ENCODE measurements around the gene PDZD4.
"Not testable (repeated sequence)": the region's sequence is repeated elsewhere in the genome, so short reads cannot be mapped to it uniquely, and the experiment has no call there.

Gene PDZD4

GRCh38 chrX:153836921-153837320, 6.6 kb upstream of the PDZD4 start:
- DNase-seq (ENCODE audit: low read depth in 3 of 3, low spot score in 1 of 3) = no peak

GRCh38 chrX:153832728-153833127, 2.4 kb upstream of the PDZD4 start:
- no peak for DNase-seq (ENCODE audit: low read depth in 3 of 3, low spot score in 1 of 3)

GRCh38 chrX:153831429-153832150, 1.2 kb upstream of the PDZD4 start:
- DNase-seq (ENCODE audit: low read depth in 3 of 3, low spot score in 1 of 3) = no peak

- DNase-seq (ENCODE audit: low read depth in 3 of 3, low spot score in 1 of 3) = no peak
Measured at GRCh38 chrX:153830640-153831428, 490 bp upstream of the PDZD4 start.

GRCh38 chrX:153829549-153829798, 870 bp downstream of the PDZD4 start:
- DNase-seq (ENCODE audit: low read depth in 3 of 3, low spot score in 1 of 3) = no peak

- DNase-seq (ENCODE audit: low read depth in 3 of 3, low spot score in 1 of 3) = no peak
Measured at GRCh38 chrX:153828723-153829548, 1.4 kb downstream of the PDZD4 start.

GRCh38 chrX:153828308-153828707, 2.0 kb downstream of the PDZD4 start:
- no peak for DNase-seq (ENCODE audit: low read depth in 3 of 3, low spot score in 1 of 3)

- no peak for DNase-seq (ENCODE audit: low read depth in 3 of 3, low spot score in 1 of 3)
Measured at GRCh38 chrX:153827903-153828302, 2.4 kb downstream of the PDZD4 start.

GRCh38 chrX:153827016-153827415, 3.3 kb downstream of the PDZD4 start:
- DNase-seq (ENCODE audit: low read depth in 3 of 3, low spot score in 1 of 3) = no peak

- DNase-seq (ENCODE audit: low read depth in 3 of 3, low spot score in 1 of 3) = no peak
Measured at GRCh38 chrX:153825042-153825441, 5.3 kb downstream of the PDZD4 start.

- DNase-seq (ENCODE audit: low read depth in 3 of 3, low spot score in 1 of 3) = no peak
Measured at GRCh38 chrX:153824348-153824747, 6.0 kb downstream of the PDZD4 start.

GRCh38 chrX:153821066-153821465, 9.3 kb downstream of the PDZD4 start:
- no peak for DNase-seq (ENCODE audit: low read depth in 3 of 3, low spot score in 1 of 3)

GRCh38 chrX:153820601-153821000, 9.7 kb downstream of the PDZD4 start:
- no peak for DNase-seq (ENCODE audit: low read depth in 3 of 3, low spot score in 1 of 3)

- no peak for DNase-seq (ENCODE audit: low read depth in 3 of 3, low spot score in 1 of 3)
Measured at GRCh38 chrX:153819384-153820040, 10.8 kb downstream of the PDZD4 start.

GRCh38 chrX:153818571-153819383, 11.6 kb downstream of the PDZD4 start:
- DNase-seq (ENCODE audit: low read depth in 3 of 3, low spot score in 1 of 3) = peak in 2 of 3 donors; percentile 18 to 43

GRCh38 chrX:153818064-153818463, 12.3 kb downstream of the PDZD4 start:
- DNase-seq (ENCODE audit: low read depth in 3 of 3, low spot score in 1 of 3) = not testable (repeated sequence)

- no peak for DNase-seq (ENCODE audit: low read depth in 3 of 3, low spot score in 1 of 3)
Measured at GRCh38 chrX:153816831-153817690, 13.3 kb downstream of the PDZD4 start.

GRCh38 chrX:153814591-153815315, 15.6 kb downstream of the PDZD4 start:
- DNase-seq (ENCODE audit: low read depth in 3 of 3, low spot score in 1 of 3) = no peak

GRCh38 chrX:153813161-153813560, 17.2 kb downstream of the PDZD4 start:
- no peak for DNase-seq (ENCODE audit: low read depth in 3 of 3, low spot score in 1 of 3)

Data from stimulated activated CD4-positive, alpha-beta T cell treated with anti-CD3 and anti-CD28 coated beads, TNF-alpha, amount 100 ng/mL, for 1 hour (primary cell).